Tibial artery (tissue), 4 donors: ENCODE measurements around the gene GCGR.

Experiments
- DNase-seq, 2 donors: peaks; one replicate each; pipeline ENCODE4 v3.0.0-alpha.2; 2019
- H3K27ac ChIP-seq, 2 donors: fragments of 200-600 bp; sonication (generic) in 1 of 2; 1 replicate in 1 of 2; 2 replicates in 1 of 2; pipeline ENCODE4 v1.5.1; 2018 to 2019; ENCODE audit warnings: mild to moderate bottlenecking in 1 of 2
- H3K27me3 ChIP-seq, 2 donors: fragments of 200-600 bp; sonication (generic) in 1 of 2; one replicate each; pipeline versions ENCODE4 v1.5.1 to v1.6.0; 2016 to 2019
- H3K36me3 ChIP-seq, 3 donors: fragments of 200-600 bp; sonication (generic) in 2 of 3; one replicate each; pipeline ENCODE4 v1.5.1; 2016 to 2019; ENCODE audit warnings: mild to moderate bottlenecking in 2 of 3
- H3K4me1 ChIP-seq, 4 donors: fragments of 200-600 bp; sonication (generic) in 2 of 4; 1 replicate in 3 of 4; 2 replicates in 1 of 4; pipeline ENCODE4 v1.5.1; 2016 to 2019
- H3K4me3 ChIP-seq, 2 donors: fragments of 200-600 bp; sonication (generic) in 1 of 2; 1 replicate in 1 of 2; 2 replicates in 1 of 2; pipeline ENCODE4 v1.5.1; 2018 to 2019; ENCODE audit warnings: mild to moderate bottlenecking in 2 of 2
- H3K9me3 ChIP-seq, 3 donors: fragments of 200-600 bp; sonication (generic) in 1 of 3; one replicate each; pipeline ENCODE4 v1.5.1; 2016 to 2019
- CTCF ChIP-seq, 2 experiments: fragments of 200-600 bp in 1 of 2; fragments of 450-650 bp in 1 of 2; IDR thresholded peaks; one replicate each; pipeline ENCODE4 v1.5.1; 2017 to 2019; ENCODE audit warnings: antibody characterized with exemption in 2 of 2, mild to moderate bottlenecking in 1 of 2, moderate library complexity in 1 of 2
- intact Hi-C: fragments of 100-400 bp; cut with DNase I; formaldehyde crosslinking; loops from one replicate; pipeline ENCODE4 v1.15.0; 2023; ENCODE audit warnings: low total_unique reads

GCGR gene

GRCh38 chr17:81842378-81842724 lies 38.4 kb downstream of the GCGR start:
- Histone ChIP-seq H3K27ac (no peak overlapping the region), H3K9me3 (no peaks in the 10 kb centered on the region), H3K4me1 (peaks cover 0 to 15% (median 0%) of the 10 kb centered on the region in 4 donors), H3K4me3 (no peak overlapping the region), H3K36me3 (peaks cover 46 to 49% (median 48%) of the 10 kb centered on the region in 3 donors), H3K27me3 (no peaks in the 10 kb centered on the region)
- intact Hi-C loops = no loop called here
- no peak for TF ChIP-seq CTCF (IDR thresholded peaks at IDR 0.05)
- DNase-seq = no peak

- no peak for DNase-seq
- H3K36me3 ChIP-seq = peaks cover 48 to 55% (median 54%) of the 10 kb centered on the region in 3 donors
- H3K9me3 ChIP-seq = no peaks in the 10 kb centered on the region
- intact Hi-C loops = no loop called here
- H3K27ac ChIP-seq = no peak overlapping the region
- TF ChIP-seq CTCF (IDR thresholded peaks at IDR 0.05) = no peak
- H3K27me3 ChIP-seq = no peaks in the 10 kb centered on the region
- H3K4me1 ChIP-seq = peaks cover 0 to 15% (median 0%) of the 10 kb centered on the region in 4 donors
- no peak overlapping the region for H3K4me3 ChIP-seq
These were observed 39.0 kb downstream of the GCGR start for GRCh38 chr17:81842725-81843504.

- H3K27ac ChIP-seq = no peak overlapping the region
These were observed 39.9 kb downstream of the GCGR start for GRCh38 chr17:81843713-81844326.

GRCh38 chr17:81844327-81844851 lies 40.4 kb downstream of the GCGR start:
- Histone ChIP-seq H3K27ac (no peak overlapping the region), H3K9me3 (no peaks in the 10 kb centered on the region), H3K36me3 (peaks cover 48 to 68% (median 62%) of the 10 kb centered on the region in 3 donors), H3K27me3 (no peaks in the 10 kb centered on the region), H3K4me3 (no peak overlapping the region), H3K4me1 (peaks cover 0 to 15% (median 0%) of the 10 kb centered on the region in 4 donors)
- TF ChIP-seq CTCF (IDR thresholded peaks at IDR 0.05) = no peak
- no peak for DNase-seq
- intact Hi-C loops = no loop called here

More at GRCh38 chr17:81843713-81844326, 39.9 kb downstream of the GCGR start:
- no peak for TF ChIP-seq CTCF (IDR thresholded peaks at IDR 0.05)
- no peak for DNase-seq
- H3K4me1 ChIP-seq = peaks cover 0 to 15% (median 0%) of the 10 kb centered on the region in 4 donors
- no peak overlapping the region for H3K4me3 ChIP-seq
- H3K36me3 ChIP-seq = peaks cover 48 to 62% (median 57%) of the 10 kb centered on the region in 3 donors
- no peaks in the 10 kb centered on the region for H3K27me3 ChIP-seq
- no peaks in the 10 kb centered on the region for H3K9me3 ChIP-seq
- intact Hi-C loops = no loop called here

- H3K36me3 ChIP-seq = peaks cover 51 to 73% (median 64%) of the 10 kb centered on the region in 3 donors
- TF ChIP-seq CTCF (IDR thresholded peaks at IDR 0.05) = no peak
- no peaks in the 10 kb centered on the region for H3K27me3 ChIP-seq
- H3K4me1 ChIP-seq = peaks cover 0 to 15% (median 0%) of the 10 kb centered on the region in 4 donors
- intact Hi-C loops = no loop called here
- H3K27ac ChIP-seq = no peak overlapping the region
- no peak overlapping the region for H3K4me3 ChIP-seq
- H3K9me3 ChIP-seq = no peaks in the 10 kb centered on the region
- DNase-seq = no peak
These were observed 40.9 kb downstream of the GCGR start for GRCh38 chr17:81844887-81845286.
